H9 (cell line): ENCODE results near the gene LYRM2. TPM values are rescaled to one million over a fixed set of nuclear protein-coding genes. Genes with fewer than 3 reads are reported as not detected.

Source experiments
- DNase-seq: peaks from one replicate; pipeline ENCODE4 v3.0.0-alpha.2; 2017
- H2AFZ ChIP-seq: one replicate; pipeline ENCODE4 v1.6.1; 2013; ENCODE audit warnings: mild to moderate bottlenecking, low read length, control low read depth, moderate library complexity
- H2AK5ac ChIP-seq: 2 replicates; pipeline ENCODE4 v1.6.1; 2013; ENCODE audit warnings: low read length, control low read depth, mixed read lengths; ENCODE audit not compliant: insufficient read length
- H2BK120ac ChIP-seq: one replicate; pipeline ENCODE4 v1.6.1; 2013; ENCODE audit warnings: low read depth, mild to moderate bottlenecking, low read length, control low read depth, inconsistent platforms; ENCODE audit not compliant: poor library complexity, severe bottlenecking
- H2BK12ac ChIP-seq: 2 replicates; pipeline ENCODE4 v1.6.1; 2013; ENCODE audit warnings: low read length, control low read depth, mixed read lengths, low read depth; ENCODE audit not compliant: insufficient read length
- H2BK15ac ChIP-seq: 2 replicates; pipeline ENCODE4 v1.6.1; 2013; ENCODE audit warnings: low read depth, low read length, control low read depth
- H2BK20ac ChIP-seq: one replicate; pipeline ENCODE4 v1.6.1; 2013; ENCODE audit warnings: low read depth, mild to moderate bottlenecking, low read length, control low read depth, inconsistent platforms; ENCODE audit not compliant: poor library complexity, severe bottlenecking
- H2BK5ac ChIP-seq: 2 replicates; pipeline ENCODE4 v1.6.1; 2013; ENCODE audit warnings: low read length, control low read depth, mixed read lengths; ENCODE audit not compliant: insufficient read length
- H3K14ac ChIP-seq: 2 replicates; pipeline ENCODE4 v1.6.1; 2013; ENCODE audit warnings: low read length, control low read depth; ENCODE audit not compliant: insufficient read depth
- H3K18ac ChIP-seq: 2 replicates; pipeline ENCODE4 v1.6.1; 2013; ENCODE audit warnings: low read depth, mild to moderate bottlenecking, mixed read lengths, low read length, control low read depth; ENCODE audit not compliant: insufficient read length
- H3K23ac ChIP-seq: 2 replicates; pipeline ENCODE4 v1.6.1; 2013; ENCODE audit warnings: low read length, control low read depth, mixed read lengths, low read depth; ENCODE audit not compliant: insufficient read length
- H3K23me2 ChIP-seq: 2 replicates; pipeline ENCODE4 v1.6.1; 2013; ENCODE audit warnings: low read depth, mild to moderate bottlenecking, mixed read lengths, low read length, control low read depth; ENCODE audit not compliant: insufficient read length, poor library complexity, severe bottlenecking
- H3K27ac ChIP-seq: 2 replicates; pipeline ENCODE4 v1.5.1; 2013; ENCODE audit warnings: low read length, control low read depth, mixed read lengths, low read depth; ENCODE audit not compliant: insufficient read length
- H3K27me3 ChIP-seq: 2 replicates; pipeline ENCODE4 v1.6.1; 2013; ENCODE audit warnings: low read length, control low read depth, inconsistent platforms; ENCODE audit not compliant: insufficient read depth
- H3K4ac ChIP-seq: 2 replicates; pipeline ENCODE4 v1.6.1; 2013; ENCODE audit warnings: low read depth, mild to moderate bottlenecking, control low read depth, inconsistent platforms, low read length, moderate library complexity
- H3K4me1 ChIP-seq: 2 replicates; pipeline ENCODE4 v1.6.1; 2013; ENCODE audit warnings: low read length, control low read depth, inconsistent platforms; ENCODE audit not compliant: insufficient read depth
- H3K4me2 ChIP-seq: 2 replicates; pipeline ENCODE4 v1.6.1; 2013; ENCODE audit warnings: low read length, control low read depth, mixed read lengths; ENCODE audit not compliant: insufficient read length, insufficient read depth
- H3K56ac ChIP-seq: 2 replicates; pipeline ENCODE4 v1.6.1; 2013; ENCODE audit warnings: low read depth, mild to moderate bottlenecking, mixed read lengths, low read length, control low read depth; ENCODE audit not compliant: insufficient read length
- H3K79me1 ChIP-seq: 2 replicates; pipeline ENCODE4 v1.6.1; 2013; ENCODE audit warnings: low read depth, mild to moderate bottlenecking, moderate library complexity, low read length, control low read depth, inconsistent platforms; ENCODE audit not compliant: insufficient read depth, poor library complexity, severe bottlenecking
- H3K79me2 ChIP-seq: 2 replicates; pipeline ENCODE4 v1.6.1; 2013; ENCODE audit warnings: low read length, control low read depth, inconsistent platforms; ENCODE audit not compliant: insufficient read depth
- H3K9ac ChIP-seq: 2 replicates; pipeline ENCODE4 v1.6.1; 2013; ENCODE audit warnings: low read length, control low read depth, mixed read lengths; ENCODE audit not compliant: insufficient read length; ENCODE audit errors: extremely low read depth
- H3K9me3 ChIP-seq: one replicate; pipeline ENCODE4 v1.6.1; 2013; ENCODE audit warnings: low read depth, low read length, inconsistent platforms; ENCODE audit not compliant: control insufficient read depth
- H3T11ph ChIP-seq: one replicate; pipeline ENCODE4 v1.6.1; 2013; ENCODE audit warnings: mild to moderate bottlenecking, low read length, control low read depth, inconsistent platforms
- H4K20me1 ChIP-seq: one replicate; pipeline ENCODE4 v1.6.1; 2013; ENCODE audit not compliant: control insufficient read depth, insufficient read length, insufficient read depth
- H4K5ac ChIP-seq: 2 replicates; pipeline ENCODE4 v1.6.1; 2013; ENCODE audit warnings: low read depth, mild to moderate bottlenecking, mixed read lengths, low read length, control low read depth; ENCODE audit not compliant: insufficient read length
- H4K8ac ChIP-seq: replicated peaks from 2 replicates; pipeline ENCODE4 v1.6.1; 2013; ENCODE audit warnings: low read length, control low read depth, mixed read lengths, low read depth; ENCODE audit not compliant: insufficient read length
- H4K91ac ChIP-seq: 2 replicates; pipeline ENCODE4 v1.6.1; 2013; ENCODE audit warnings: low read depth, mild to moderate bottlenecking, moderate library complexity, mixed read lengths, low read length, control low read depth; ENCODE audit not compliant: insufficient read length
- H3K27ac Mint-ChIP-seq, 3 experiments: 2 replicates in 2 of 3; 3 replicates in 1 of 3; pipeline ENCODE4 v1.8.0; 2020 to 2021; ENCODE audit warnings: mixed read lengths in 3 of 3, mild to moderate bottlenecking in 1 of 3, moderate library complexity in 1 of 3
- H3K27me3 Mint-ChIP-seq: 2 replicates; pipeline ENCODE4 v1.8.0; 2021; ENCODE audit warnings: low read depth, mild to moderate bottlenecking, moderate library complexity, mixed read lengths
- H3K36me3 Mint-ChIP-seq, 3 experiments: 2 replicates in 2 of 3; 3 replicates in 1 of 3; pipeline ENCODE4 v1.8.0; 2020 to 2021; ENCODE audit warnings: low read depth in 3 of 3, mixed read lengths in 3 of 3; ENCODE audit not compliant: insufficient read depth in 1 of 3
- H3K4me1 Mint-ChIP-seq, 2 experiments: 2 replicates each; pipeline ENCODE4 v1.8.0; 2020; ENCODE audit warnings: mixed read lengths in 2 of 2
- H3K4me3 Mint-ChIP-seq, 2 experiments: 2 replicates in 1 of 2; 3 replicates in 1 of 2; pipeline ENCODE4 v1.8.0; 2020 to 2021; ENCODE audit warnings: mild to moderate bottlenecking in 2 of 2, mixed read lengths in 2 of 2, moderate library complexity in 1 of 2
- H3K9me3 Mint-ChIP-seq, 2 experiments: 2 replicates in 1 of 2; 3 replicates in 1 of 2; pipeline ENCODE4 v1.8.0; 2020; ENCODE audit warnings: mild to moderate bottlenecking in 2 of 2, mixed read lengths in 2 of 2, moderate library complexity in 1 of 2
- WGBS: extraction: QIAGEN DNeasy Blood & Tissue Kit; methylation state at CpG from one replicate; pipeline ENCODE4 v1.1.7; 2013; ENCODE audit warnings: missing lambda C conversion rate, low lambda C conversion rate, mixed read lengths; ENCODE audit not compliant: insufficient read length; ENCODE audit errors: extremely low coverage; 5-methylcytosine and 5-hydroxymethylcytosine counted together
- total RNA-seq: library from RNA; stranded (reverse); gene quantifications from 2 replicates; pipeline ENCODE4 v1.2.1, GENCODE V29; 2021
- TF ChIP-seq, protein P1 (sequence below): fragments of 200-600 bp; sonication (generic); conservative IDR thresholded peaks from 3 replicates; pipeline ENCODE4 v1.8.0; 2021; ENCODE audit warnings: antibody characterized with exemption, mild to moderate bottlenecking

The LYRM2 gene
- total RNA-seq, 1 experiment from 2014 or later = 29.8 TPM

DNA sequence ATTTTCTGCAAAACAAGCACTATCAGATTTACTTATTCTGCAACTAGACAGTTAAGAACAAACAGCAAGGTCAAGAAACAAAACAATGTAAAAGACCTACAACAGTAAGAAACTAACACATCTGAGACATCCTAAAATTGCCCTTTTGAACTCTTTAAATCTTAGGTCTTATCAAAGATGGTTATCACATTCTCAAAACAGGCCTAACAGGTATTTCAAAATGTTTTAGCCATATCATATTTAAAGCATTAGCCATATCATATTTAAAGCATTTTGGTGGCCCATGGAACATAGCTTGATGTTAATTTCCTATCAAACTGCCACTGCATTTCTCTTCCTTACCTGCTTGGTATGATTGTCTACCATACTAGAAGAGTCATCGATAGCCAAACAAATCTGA, 11.1 kb upstream of the LYRM2 start:
- no peak overlapping the region for H2BK20ac ChIP-seq
- H3K14ac ChIP-seq = no peak overlapping the region
- no peaks in the 10 kb centered on the region for H3K79me1 ChIP-seq
- no peak overlapping the region for H3K18ac ChIP-seq
- no peak overlapping the region for H3K23ac ChIP-seq
- H4K20me1 ChIP-seq = no peaks in the 10 kb centered on the region
- DNase-seq = no peak
- no peak overlapping the region for H3K4me2 ChIP-seq
- H3K4me3 Mint-ChIP-seq = no peak overlapping the region
- H3K9me3 Mint-ChIP-seq = no peaks in the 10 kb centered on the region
- WGBS = no CpG with 5 or more reads among the region's 1 CpG
- no peak overlapping the region for H2AK5ac ChIP-seq
- TF ChIP-seq, protein P1, sequence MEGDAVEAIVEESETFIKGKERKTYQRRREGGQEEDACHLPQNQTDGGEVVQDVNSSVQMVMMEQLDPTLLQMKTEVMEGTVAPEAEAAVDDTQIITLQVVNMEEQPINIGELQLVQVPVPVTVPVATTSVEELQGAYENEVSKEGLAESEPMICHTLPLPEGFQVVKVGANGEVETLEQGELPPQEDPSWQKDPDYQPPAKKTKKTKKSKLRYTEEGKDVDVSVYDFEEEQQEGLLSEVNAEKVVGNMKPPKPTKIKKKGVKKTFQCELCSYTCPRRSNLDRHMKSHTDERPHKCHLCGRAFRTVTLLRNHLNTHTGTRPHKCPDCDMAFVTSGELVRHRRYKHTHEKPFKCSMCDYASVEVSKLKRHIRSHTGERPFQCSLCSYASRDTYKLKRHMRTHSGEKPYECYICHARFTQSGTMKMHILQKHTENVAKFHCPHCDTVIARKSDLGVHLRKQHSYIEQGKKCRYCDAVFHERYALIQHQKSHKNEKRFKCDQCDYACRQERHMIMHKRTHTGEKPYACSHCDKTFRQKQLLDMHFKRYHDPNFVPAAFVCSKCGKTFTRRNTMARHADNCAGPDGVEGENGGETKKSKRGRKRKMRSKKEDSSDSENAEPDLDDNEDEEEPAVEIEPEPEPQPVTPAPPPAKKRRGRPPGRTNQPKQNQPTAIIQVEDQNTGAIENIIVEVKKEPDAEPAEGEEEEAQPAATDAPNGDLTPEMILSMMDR = no peak
- H3K4ac ChIP-seq = no peak overlapping the region
- no peaks in the 10 kb centered on the region for H3K4me1 ChIP-seq
- H2AFZ ChIP-seq = no peak overlapping the region
- H2BK15ac ChIP-seq = no peak overlapping the region
- no peaks in the 10 kb centered on the region for H3K9me3 ChIP-seq
- no peak overlapping the region for H3K9ac ChIP-seq
- H3K27ac Mint-ChIP-seq = no peak overlapping the region
- H2BK5ac ChIP-seq = no peak overlapping the region
- no peak overlapping the region for H4K8ac ChIP-seq
- no peak overlapping the region for H4K91ac ChIP-seq
- peaks cover 66 to 94% (median 73%) of the 10 kb centered on the region in 3 experiments; a peak in 6 of 7 replicates for H3K36me3 Mint-ChIP-seq
- H4K5ac ChIP-seq = no peak overlapping the region
- H3K27me3 ChIP-seq = no peaks in the 10 kb centered on the region
- H3K27ac ChIP-seq = no peak overlapping the region
- H3K79me2 ChIP-seq = no peaks in the 10 kb centered on the region
- H3K27me3 Mint-ChIP-seq = no peaks in the 10 kb centered on the region
- no peak overlapping the region for H3K56ac ChIP-seq
- H3T11ph ChIP-seq = no peak overlapping the region
- H3K4me1 Mint-ChIP-seq = no peaks in the 10 kb centered on the region
- H3K23me2 ChIP-seq = no peaks in the 10 kb centered on the region
- no peak overlapping the region for H2BK12ac ChIP-seq
- H2BK120ac ChIP-seq = no peak overlapping the region
